Effector CD4-positive, alpha-beta T cell (primary cell): ENCODE measurements around the gene PNPLA2.

ENCODE experiments used
- DNase-seq: peaks from one replicate; pipeline ENCODE4 v3.0.0-alpha.2; 2020

The PNPLA2 gene

DNA sequence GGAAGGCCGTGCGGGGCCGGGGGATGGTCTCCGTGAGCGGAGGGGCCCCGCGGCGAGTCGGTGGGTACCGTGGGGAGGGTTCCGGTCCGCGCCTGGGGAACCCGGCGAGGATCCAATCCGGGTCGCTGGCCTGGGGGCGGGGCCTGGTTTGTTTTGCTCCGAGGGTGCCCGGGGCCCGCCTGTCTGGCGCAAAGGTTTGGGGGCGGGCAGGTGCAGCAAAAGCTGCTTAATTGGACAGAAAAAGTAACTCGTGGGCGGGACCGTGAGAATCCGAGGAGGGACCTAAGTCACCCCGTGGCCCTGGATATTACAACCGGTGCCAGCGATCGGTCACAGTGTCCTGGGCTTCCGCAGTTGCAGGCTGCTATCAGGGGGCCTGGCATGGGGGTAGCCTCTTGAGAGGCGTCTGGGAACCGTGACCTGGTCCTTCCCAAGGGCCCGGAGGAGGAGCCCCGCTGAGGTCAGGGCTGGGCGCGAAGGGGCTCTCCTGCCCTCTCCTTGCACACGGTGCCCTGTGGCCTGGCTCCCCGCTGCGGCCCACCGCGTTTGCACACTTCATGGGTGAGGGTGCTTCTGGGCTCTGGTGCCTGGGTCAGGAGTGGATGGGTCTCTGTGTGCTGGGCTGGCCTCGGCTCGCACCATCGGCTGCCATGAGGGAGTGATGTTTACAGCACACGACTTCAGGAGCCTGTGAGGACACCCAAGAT, 1.4 kb downstream of the PNPLA2 start:
- DNase-seq: peak; percentile 95

DNA sequence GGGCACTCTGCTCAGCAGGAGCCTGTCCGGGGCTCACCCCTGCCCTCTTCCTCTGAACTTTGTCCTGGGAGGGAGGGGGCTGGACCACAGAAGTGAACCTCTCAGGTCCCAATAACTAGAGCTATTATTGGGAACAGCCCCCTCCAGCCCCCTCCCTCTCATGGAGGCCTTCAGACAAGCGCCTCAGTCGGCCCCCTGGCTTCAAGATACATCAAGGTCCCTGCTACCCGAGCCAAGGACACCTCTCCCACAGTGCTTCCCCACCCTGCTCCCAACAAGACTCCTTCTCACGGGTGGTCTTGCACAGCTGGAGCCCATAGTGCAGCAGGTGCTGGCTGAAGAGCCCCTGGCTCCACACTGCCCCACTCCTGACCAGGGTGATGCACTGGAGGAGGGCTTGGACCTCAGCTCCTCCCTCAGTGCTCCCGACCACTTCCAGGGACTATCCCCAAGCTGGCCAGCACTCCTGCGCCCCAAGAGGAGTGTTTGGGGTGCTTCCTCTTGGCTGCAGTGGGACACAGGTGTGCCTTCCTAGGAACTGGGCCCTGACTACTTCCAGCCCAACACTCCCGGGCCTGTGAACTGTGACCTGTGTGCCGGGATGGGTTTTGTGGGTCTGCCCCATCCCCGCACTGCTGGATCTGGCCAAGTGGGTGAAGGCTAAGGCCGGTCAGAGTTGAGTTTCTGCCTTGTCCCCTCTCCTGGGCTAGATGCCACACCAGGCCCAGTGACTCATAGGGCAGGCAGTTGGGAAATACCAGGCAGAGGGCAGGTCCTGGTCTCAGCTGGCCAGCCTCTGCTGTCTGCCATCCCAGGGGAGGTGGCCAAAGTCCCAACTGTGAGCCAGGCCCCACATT, 2.2 kb downstream of the PNPLA2 start:
- DNase-seq: no peak

DNA sequence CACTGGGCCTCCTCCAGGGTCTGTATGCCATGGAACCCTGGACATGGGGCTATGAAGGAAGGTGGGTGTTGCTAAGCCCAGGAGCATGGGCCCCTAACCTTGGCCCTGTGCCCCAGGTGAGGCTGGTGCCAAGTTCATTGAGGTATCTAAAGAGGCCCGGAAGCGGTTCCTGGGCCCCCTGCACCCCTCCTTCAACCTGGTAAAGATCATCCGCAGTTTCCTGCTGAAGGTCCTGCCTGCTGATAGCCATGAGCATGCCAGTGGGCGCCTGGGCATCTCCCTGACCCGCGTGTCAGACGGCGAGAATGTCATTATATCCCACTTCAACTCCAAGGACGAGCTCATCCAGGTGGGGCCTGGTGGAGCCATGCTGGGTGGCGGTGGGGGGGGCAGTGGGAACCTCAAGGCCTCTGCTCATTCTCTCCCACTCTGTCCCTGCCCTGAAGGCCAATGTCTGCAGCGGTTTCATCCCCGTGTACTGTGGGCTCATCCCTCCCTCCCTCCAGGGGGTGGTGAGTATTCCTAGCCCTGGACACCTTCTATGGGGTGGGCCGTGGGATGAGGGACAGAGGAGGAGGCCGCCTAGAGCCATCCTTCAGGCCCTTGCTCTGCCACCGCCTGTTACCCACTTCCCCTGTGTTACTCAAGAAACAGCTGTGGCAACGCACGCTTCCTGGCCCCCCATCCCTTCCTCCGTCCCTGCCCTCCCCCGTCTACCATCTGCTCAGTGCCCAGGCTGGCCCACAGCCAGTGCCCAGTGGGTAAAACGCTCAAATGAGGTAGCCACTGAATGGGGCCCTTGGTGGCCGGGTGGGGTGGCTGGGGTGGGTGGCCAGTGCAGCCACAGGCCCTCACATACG, 3.0 kb downstream of the PNPLA2 start:
- DNase-seq: no peak

- DNase-seq: no peak
These were observed 5.0 kb downstream of the PNPLA2 start for GRCh38 chr11:823441-824291.

DNA sequence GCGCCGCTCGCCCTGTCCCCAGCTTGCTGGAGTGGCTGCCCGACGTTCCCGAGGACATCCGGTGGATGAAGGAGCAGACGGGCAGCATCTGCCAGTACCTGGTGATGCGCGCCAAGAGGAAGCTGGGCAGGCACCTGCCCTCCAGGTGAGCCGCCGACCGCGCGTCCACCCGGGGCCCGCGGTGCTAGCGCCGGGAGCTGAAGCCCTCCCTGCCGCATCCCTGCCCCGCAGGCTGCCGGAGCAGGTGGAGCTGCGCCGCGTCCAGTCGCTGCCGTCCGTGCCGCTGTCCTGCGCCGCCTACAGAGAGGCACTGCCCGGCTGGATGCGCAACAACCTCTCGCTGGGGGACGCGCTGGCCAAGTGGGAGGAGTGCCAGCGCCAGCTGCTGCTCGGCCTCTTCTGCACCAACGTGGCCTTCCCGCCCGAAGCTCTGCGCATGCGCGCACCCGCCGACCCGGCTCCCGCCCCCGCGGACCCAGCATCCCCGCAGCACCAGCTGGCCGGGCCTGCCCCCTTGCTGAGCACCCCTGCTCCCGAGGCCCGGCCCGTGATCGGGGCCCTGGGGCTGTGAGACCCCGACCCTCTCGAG, 5.7 kb downstream of the PNPLA2 start:
- no peak for DNase-seq

DNA sequence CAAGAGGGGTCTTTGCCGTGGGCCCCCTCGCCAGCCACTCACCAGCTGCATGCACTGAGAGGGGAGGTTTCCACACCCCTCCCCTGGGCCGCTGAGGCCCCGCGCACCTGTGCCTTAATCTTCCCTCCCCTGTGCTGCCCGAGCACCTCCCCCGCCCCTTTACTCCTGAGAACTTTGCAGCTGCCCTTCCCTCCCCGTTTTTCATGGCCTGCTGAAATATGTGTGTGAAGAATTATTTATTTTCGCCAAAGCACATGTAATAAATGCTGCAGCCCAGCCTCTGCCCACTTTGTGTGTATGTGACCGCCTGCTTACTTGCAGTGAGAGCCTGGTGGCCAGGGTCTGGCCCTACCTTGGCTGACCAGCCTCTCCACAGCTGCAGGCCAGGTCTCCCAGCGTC, 6.2 kb downstream of the PNPLA2 start:
- DNase-seq: no peak

- no peak for DNase-seq
These were observed 6.9 kb downstream of the PNPLA2 start for GRCh38 chr11:825366-826226.

DNA sequence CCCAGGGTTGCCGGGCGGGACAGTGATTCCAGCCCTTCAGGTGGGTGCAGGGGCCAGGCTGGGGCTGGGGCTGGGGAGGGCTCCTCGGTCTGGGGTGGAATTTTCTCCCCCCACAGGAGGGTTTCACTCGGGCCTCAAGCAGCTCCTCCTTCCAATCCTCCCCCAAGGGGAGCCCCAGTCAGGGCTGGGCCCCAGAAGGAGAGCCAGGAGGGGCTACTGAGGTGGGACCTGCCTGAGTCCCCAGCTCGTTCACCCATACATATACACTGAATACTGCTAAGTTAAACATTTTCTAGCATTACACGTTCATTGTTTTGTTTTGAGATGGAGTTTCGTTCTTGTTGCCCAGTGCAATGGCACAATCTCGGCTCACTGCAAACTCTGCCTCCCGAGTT, 7.5 kb downstream of the PNPLA2 start:
- DNase-seq: no peak

GRCh38 chr11:826836-827145, 8.1 kb downstream of the PNPLA2 start:
- DNase-seq: no peak

DNA sequence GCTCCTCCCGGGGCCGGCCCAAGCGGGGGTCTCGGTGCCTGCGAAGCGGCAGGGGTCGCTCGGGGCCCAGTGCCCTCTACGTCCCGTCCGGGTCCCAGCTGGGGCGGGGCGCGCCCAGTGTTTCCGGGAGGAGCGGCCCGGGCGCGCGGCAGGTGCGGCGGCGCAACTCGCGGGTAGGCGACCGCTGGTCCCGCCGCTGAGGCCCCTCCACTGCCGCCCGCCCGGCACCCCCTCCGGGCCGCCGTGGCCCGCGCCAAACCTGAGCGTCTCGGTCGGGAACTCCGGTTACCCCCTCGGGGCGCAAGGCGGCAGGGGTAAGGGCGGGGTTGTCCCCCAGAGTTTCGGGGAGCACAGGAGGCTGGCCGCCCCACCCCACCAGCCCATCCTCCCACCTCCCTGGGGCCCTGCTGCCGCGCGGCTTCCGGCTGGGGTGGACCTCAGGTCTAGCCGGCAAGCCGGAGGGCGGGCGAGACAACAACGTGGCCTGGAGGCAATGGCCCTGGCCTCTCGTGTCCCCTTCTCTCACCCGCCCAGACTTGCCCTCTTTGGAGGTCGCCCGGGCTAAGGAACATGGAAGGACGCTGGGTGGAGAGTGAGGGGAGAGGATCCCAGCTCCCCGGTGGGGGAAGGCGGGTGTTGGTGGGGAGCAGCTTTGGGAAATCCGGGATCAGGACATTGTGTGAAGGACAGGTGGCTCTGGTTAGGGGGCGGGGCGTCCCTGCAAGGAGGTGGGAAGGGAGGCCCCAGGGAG, 8.6 kb downstream of the PNPLA2 start:
- DNase-seq: no peak

DNA sequence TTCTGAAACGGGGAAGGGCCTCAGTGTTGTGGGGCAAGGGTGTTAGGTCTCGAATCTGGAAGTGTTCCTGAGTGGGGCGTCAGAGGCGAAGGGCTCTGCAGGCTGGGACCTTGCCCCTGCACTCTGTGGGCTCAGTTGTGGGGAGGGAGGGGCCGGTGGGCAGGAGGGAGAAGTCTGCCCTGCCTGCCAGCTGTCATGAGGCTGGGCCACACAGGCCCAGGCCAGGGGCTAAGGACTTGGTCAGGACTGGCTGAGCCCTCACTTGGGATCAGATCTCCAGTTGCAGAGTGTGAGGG, 9.1 kb downstream of the PNPLA2 start, which contains the start of gene CRACR2B:
CRACR2B (plus strand) TSS at position 23 of the 296 bp plus-strand sequence. CDS start 689 bp downstream, outside the sequence.
- DNase-seq: no peak

GRCh38 chr11:828506-829175, 9.9 kb downstream of the PNPLA2 start:
- DNase-seq: no peak

DNA sequence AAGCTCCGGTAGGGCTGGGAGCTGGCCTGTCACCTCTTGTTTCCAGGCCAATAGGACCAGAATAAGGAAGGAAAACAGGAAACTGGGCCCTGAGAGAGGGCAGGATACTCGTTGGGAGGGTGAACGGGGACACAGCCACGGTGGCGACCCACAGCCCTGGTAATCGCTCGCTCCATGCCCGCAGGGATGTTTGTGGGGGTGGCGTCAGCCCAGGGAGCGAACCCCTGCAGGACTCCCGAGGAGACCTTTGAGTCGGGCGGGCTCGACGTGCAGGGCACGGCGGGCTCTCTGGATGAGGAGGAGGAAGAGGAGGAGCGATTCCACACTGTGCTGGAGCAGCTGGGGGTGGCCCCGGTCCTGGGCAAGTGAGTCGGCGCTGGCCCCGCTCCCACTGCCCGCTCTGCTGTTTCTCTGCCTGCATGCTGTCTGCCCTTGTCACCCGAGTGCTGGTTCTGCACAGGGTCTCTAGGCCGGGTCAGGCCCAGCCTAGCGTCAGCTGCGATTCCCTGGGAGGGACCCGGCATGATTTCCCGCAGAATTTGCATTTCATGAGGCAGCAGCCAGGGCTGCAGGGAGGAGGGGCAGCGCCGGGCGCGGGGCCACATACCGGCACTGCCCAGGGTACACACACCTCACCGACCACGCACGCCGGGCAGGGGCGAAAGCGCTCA, 10.6 kb downstream of the PNPLA2 start:
- no peak for DNase-seq

DNA sequence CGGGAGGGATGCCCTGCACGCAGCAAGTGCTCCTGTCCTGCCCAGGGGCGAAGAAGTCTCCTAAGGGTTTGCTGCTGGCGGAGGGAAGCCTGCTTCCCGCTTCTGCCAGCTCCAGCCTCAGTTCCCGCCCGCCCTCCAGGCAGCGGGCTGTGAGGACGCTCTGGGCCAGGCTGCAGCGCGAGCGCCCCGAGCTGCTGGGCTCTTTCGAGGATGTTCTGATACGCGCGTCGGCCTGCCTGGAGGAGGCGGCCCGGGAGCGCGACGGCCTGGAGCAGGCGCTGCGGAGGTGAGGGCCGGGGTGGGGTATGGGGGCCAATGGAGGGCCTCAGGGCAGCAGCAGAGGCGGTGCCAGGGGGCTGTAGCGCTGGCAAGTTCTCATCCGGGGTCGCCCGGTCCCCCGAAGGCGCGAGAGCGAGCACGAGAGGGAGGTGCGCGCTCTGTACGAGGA, 11.2 kb downstream of the PNPLA2 start:
- DNase-seq: no peak

DNA sequence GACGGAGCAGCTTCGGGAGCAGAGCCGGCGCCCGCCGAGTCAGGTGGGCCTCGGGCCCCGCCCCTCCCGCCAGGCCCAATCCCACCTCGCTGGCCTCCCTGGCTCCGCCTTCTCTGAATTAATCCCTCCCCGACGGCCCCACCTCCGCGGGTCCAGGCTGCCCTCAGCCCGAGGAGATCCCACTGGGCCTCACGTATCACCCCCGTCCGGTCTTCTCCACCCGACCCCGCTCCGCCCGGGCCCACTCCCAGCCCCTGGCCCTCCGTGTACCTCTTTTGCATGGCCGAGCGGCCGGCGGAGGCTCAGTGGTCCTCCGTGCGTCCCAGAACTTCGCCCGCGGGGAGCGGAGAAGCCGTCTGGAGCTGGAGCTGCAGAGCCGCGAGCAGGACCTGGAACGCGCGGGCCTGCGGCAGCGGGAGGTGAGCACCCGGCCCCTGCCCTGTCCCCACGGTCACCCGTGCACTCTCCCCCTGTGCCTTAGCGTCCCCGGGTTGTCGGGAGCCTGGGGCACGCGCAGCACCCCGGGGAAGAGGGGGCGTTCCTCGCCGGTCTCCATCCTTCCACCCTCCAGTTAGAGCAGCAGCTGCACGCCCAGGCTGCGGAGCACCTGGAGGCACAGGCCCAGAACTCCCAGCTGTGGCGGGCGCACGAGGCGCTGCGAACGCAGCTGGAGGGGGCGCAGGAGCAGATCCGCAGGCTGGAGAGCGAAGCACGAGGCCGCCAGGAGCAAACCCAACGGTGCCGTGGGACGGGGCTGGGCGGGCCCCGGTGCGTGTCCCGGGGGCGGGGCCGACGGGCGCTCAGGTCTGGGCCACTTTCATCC, 11.8 kb downstream of the PNPLA2 start:
- peak; percentile 37 for DNase-seq

GRCh38 chr11:831118-831864, 12.6 kb downstream of the PNPLA2 start:
- no peak for DNase-seq

- no peak for DNase-seq
These were observed 13.3 kb downstream of the PNPLA2 start for GRCh38 chr11:831961-832528.
